ENCODE measurements around the gene OR8A1.
"Not testable (repeated sequence)": the region's sequence is repeated elsewhere in the genome, so short reads cannot be mapped to it uniquely, and the experiment has no call there.

Gene OR8A1

DNA sequence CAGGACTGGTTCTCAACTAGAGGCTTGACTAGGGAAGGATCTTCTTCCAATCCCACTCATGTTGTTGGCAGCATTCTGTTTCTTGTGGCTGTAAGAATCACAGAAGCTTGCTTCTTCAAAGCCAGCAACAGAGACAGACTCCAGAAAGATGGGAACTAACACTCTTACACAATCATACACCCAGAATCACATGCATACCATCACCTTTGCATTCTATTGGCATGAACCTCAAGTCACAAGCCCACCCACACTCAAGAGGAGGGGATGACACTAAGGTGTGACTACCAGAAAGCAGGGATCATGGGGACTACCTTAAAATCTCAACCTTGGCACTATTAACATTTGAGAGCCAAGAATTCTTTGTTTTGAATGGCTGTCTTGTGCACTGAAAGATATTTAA is 27.8 kb downstream of the OR8A1 start:
- no peak for DNase-seq

DNA sequence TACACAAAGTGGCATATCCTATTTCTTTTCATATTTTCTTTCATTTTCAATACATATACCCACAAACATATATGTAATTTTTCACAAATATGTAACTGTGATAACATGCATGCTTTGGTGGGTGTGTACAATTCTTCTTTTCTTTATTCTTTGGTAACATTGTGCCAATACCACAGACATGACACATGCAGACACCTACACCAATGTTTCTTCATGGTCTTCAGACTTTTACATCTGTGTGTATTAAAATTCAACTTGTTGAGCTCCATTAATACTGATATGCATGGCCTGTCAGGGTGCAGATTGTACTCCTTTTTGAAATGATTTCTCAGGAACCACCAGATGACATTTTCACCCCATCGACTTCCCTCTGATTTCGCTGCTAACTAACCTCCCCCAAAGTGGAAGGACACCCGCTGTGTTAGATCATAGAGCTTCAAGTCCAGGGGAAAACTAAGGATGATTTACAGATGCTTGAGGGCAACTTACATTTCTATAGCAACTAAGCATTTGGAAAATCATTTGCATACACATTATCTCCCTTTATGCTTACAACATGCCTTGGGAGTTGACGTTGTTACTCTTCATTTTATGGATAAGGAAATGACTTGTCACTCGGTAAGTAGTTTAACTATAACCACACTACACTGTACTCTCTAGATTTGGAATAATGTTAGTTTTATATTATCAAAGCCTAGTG is 31.0 kb downstream of the OR8A1 start:
- no peak for DNase-seq

DNA sequence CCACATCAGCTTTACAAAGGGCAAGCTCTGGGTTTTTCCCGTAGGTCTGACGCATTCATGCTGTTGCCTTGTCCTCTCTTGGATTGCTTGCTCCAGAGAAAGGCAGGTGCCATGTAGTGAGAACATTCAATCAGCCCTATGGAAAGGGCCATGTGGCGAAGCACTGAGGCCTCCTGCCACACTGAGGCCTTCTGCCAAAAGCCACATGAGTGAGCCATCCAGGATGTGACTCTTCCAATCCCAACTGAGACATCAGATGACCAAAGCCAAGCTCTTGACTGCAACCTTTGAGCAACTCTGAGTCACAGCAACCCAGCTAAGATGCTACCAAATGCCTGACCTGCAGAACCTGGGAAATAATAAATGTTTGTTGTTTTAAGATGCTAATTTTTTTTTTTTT is 32.4 kb downstream of the OR8A1 start:
- DNase-seq = no peak

DNA sequence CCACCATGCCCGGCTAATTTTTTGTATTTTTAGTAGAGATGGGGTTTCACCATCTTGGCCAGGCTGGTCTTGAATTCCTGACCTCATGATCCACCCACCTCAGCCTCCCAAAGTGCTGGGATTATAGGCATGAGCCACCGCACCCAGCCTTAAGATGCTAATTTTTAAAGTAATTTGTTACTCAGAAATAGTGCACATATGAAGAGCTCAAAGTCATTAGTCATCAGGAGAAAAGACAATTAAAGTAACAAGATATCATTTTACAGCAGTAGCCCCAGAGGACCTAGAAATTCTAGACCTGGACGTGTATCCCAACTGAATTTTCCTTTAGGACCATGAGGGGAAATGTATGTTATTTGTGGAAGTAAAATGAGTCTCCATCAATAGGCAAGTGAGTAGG is 32.9 kb downstream of the OR8A1 start:
- DNase-seq = not testable (repeated sequence)

DNA sequence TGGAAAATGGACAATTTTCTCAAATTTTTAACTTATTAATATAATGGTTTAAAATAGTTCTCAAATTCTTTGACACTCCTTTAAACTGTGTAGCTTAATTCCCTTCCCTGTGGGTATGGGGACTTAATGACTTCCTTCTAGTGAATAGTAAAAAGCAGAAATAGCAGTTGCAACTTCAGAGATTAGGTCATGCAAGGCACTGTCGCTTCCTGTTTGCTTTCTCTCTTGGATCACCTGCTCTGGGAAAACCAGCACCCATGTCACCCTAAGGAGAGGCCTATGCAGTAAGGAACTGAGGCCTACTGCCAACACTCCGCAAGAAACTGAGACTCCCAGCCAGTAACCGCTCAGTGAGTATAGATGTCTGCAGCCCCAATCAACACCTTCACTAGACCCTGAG is 35.9 kb downstream of the OR8A1 start:
- no peak for DNase-seq

DNA sequence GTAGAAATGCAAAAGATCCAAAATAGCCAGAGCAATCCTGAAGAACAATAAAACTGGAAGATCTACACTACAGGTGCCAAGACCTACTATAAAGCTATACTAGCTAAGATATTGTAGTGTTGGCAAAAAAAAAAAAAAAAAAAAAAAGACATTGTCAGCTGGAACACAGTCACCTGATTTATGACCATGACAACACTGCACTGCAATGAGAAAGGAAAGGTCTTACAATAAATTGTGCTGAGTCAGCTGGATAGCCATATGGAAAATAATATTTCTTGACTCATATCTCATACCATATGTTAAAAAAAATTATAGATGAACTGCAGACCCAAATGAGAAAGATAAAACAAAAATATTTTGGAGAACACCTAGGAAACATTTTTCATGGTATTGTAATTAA is 38.4 kb downstream of the OR8A1 start:
- DNase-seq = no peak

DNA sequence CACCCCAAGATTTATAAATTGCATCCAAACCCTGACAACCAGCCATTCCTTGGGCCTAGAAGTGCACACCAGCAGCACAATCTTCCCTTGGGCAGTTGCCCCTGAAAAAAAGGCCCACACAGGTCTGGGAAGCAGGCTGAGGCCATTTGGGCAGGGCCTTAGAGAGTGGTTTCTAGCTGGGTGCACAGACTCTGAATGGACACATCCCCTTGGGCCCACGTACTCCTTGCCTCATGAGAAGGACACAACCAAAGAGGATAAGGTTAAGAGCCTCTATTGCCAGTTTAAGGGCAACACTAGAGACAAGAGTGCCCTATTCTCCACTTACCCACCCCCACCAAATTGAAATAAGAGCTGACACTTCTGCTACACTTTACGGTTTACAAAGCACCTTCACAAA is 40.5 kb downstream of the OR8A1 start:
- no peak for DNase-seq

DNA sequence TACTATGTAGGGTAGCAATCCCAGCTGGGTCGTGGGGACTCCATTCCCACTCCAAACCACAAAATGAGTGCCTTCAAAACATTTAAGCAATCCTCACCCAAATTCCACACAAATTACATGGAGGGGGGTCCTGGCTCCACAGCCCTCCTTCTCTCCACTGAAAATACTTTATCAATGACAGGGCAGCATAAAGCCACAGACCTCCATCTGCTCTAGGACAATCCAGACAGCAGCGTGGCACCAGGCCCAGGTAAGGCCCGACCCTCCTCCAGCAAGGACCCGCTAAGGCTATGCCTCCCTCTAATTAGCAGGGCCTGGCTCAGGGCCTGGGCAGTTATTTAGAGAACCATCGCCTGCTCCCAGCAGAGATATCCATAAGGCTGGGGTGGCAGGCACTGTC is 41.3 kb downstream of the OR8A1 start, which contains the start of gene PANX3:
TSS of gene PANX3 (plus strand) at position 365 of the 400 bp plus-strand sequence. CDS start 129 bp downstream, outside the sequence.
- DNase-seq = no peak

DNA sequence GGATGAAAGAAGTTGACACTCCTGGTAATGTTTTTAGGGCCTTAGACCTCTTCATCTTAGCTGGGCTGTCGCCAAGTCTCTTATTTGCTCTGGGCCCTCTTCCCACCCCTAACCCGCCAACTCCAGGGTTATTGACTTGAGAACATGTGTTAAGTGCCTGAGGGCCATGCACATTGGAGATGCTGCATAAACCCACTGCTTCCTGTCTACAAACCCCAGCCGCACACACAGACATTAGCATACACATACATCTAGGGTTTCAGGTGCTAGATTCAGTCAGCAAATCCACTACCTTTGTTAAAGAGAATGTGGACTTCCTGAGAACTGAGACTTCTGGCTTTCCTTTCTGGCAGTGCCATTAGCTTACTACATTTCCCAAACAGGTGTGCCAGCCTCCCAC is 42.2 kb downstream of the OR8A1 start:
- no peak for DNase-seq

DNA sequence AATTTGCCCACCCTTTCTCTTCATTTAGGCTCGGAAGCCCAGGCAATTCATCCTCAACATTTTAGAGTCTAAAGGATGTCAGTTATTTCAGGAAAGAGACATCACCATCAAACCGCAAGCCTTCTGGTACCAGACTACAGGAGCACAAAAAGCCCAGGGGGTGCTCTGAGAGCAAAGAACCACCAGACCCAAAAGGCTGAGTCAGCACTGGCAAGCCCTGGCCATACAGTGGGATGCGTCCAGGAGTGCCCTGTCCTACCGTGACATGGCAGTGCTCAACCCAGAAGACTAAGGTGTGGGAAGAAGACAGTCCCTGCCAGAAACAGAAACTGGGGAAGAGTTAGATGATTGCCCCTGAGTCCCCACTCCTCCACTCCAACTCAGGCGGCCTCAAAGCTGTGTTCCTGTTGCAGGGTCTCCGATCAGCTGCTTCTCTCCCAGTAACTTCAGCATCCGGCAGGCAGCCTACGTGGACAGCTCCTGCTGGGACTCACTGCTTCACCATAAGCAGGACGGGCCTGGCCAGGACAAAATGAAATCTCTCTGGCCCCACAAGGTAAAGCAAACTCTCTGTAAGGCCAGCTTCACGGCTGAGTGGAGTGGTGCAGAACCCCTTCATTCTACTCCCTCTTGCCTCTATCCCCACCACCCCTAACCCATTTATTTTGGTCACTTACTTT is 42.9 kb downstream of the OR8A1 start:
- DNase-seq = no peak

DNA sequence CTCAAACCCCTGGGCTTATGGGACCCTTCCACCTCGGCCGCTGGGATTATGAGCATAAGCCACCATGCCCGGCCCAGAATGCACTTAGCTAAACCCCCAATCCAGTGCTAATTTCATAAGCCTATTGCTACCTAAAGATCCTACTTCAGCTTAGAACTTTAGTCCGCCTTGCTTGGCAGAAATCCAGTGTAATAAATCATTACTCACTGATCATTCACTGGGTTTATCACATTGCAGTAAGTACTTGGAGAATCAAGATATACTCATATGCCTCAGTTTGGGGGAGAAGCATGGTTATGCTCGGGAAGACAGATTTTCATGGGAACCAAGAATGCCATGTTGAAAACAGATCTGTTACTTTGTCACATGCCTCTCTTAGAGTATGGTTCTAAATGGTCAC is 49.1 kb downstream of the OR8A1 start:
- DNase-seq = no peak

Measured in 8988T (cell line).